ENCODE results near the gene UPF2.

GRCh38 chr10:12022580-12023257, 19.9 kb downstream of the UPF2 start:
- TF ChIP-seq CTCF (IDR thresholded peaks at IDR 0.05) (no peak), EZH2 (IDR thresholded peaks at IDR 0.05; ENCODE audit: borderline replicate concordance, insufficient read depth, low read depth, low read length, poor library complexity, severe bottlenecking) (no peak)

Measured in B cell (primary cell).